Measurements from ENCODE around the gene ALOX12B.
A peak's percentile ranks its signal among the peaks of the same experiment; 100 is the strongest.

The ALOX12B gene

DNA sequence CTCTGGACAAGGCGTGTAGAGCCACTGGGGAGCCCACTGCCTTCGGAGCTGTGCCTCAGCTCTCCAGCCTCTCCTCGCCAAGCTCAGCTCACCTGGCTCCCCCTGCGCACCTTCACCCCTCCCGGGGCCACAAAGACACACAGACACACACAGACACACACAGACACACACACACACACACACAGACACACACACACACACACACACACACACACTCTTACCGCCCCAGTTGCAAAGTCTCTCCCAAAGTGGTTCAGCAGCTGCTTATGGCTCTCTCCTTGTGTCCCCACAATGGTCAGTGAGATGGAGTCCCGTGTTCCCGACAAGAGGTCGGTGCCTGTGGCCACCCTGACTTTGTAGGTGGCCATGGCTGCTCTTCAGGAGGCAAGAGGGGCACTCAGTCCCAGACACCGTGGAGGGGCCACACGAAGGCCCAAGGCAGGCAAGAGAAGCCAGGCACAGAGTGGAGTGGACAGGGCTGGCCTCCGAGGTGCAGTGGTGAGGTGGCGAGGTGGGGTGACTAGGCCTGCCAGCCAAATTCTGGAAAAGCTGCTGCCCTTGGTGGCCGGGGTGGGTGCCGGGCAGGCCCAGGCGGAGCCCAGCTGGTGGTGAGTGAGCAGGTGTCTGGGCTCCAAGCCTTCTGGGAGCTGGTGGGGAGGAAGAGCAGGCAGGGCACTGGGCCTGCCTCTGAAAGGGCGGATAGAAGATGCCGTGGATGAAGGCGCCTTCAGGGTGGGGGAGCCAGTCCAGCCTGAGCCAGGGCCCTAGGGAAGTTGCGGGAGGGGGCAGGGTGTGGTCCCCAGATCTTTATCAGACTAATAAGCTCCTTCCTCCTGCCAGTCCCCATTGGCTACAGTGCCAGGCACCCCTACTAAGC, at the start of gene ALOX12B:
ALOX12B (minus strand) TSS at position 642 of the 877 bp plus-strand sequence; CDS start at position 368, 274 bp downstream.
- no peak for DNase-seq (ENCODE audit: low spot score)

DNA sequence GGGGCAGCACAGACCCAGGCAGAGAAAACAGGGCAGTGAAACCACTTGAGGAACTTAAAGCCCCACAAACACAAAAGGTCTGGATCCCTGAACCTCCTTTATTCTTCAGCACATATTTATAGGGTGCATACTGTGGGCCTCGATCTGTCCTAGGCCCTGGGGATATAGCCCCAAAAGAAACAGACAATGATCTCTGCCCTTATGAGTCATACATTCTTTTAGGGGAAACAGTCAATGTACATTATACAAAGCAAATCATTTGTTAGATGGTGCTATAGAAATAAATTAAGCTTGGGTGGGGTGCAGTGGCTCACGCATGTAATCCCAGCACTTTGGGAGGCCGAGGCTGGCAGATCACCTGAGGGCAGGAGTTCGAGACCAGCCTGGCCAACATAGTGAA, 46.4 kb upstream of the ALOX12B start:
- DNase-seq (ENCODE audit: low spot score), result no peak

DNA sequence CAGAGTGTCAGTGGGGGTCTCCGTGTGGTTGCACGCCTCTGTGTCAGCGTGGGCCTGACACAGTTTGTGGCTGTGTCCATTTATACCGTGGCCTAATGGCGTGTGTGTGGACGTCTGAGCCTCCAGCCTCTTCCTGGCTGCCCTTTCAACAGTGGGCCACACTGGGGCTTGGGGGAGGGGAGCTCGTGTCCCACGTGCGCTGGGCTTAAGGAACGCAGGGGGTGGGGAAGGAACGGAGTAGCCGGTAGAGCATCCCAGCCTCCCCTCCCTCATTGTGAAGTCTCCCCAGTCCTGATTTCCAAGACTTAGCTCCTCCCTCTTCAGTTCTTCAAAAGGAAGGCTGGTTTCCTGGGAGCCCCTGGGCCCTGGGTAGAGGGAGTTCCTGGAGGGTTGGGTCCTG, 45.9 kb upstream of the ALOX12B start:
- DNase-seq (ENCODE audit: low spot score), result no peak

DNA sequence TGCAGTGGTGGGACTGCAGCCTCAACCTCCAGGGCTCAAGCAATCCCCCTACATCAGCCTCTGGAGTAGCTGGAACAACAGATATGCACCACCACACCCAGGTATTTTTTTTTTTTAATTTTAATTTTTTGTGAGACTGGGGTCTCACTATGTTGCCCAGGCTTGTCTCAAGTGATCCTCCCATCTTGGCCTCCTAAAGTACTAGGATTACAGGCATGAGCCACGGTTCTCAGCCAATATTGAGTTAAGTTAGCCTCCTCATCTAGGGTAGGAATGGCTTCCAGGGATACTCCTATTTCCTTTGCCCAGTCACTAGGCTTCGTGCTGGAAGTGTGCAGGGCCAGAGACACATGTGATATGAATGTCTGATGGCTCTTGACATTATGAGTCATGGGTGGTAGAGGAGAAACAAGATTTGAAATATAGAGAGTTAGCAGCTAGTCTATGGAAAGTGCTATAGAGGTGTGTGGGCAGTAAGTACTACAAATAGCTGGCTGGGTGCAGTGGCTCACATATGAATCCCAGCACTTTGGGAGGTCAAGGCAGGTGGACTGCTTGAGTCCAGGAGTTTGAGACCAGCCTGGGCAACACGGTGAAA, 44.4 kb upstream of the ALOX12B start:
- no peak for DNase-seq (ENCODE audit: low spot score)

DNA sequence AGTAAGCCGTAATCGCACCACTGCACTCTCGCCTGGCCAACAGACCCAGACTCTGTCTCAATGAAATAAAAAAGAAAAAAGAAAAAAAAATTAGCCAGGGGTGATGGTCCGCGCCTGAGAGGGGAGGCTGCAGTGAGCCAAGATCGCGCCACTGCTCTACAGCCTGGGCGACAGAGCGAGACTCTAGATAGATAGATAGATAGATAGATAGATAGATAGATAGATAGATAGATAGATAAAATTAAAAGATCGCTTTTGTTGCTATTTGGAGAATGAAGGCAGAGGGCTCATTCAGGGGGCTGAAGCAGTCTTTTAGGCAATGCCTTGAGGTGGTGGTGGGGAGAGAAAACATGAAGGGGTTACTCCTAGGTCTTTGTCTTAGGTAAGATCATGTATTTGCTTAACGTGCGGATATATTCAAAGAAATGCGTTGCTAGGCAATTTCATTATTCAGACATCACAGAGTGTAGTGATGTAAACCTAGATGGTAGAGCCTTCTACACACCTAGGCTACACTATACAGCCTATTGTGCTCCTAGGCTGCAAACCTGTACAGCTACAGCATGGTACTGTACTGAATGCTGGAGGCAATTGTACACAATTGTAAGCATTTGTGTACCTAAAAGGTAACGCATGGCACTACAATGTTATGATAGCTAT, 40.7 kb upstream of the ALOX12B start:
- no peak for DNase-seq (ENCODE audit: low spot score)

DNA sequence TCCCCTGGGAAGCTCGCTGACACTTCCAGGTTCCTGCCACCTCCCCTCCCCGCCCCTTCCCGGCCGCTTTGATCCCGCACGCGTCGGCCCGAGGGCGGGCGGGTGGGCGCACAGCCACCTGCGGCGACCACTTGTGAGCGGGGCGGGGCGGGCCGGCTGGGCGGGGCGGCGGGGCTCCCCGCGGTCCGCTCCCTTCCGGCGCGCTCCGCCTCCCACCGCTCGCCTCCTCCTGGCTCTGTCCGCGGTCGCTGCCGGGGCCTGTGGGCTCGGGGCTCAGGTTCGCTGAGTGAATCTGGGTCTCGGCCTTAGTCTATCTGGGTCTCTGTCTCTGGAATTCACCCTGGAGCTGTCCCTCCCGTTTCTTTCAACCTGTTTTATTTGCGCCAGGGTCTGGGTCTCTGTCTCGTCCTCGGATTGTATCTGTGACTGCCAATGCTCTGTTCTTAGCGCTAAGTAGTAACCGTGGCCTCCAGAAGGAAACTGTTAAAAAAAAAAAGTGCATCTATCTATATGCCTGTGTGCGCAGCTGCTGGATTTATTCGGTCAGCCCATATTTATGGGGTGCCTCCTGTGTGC, 39.1 kb upstream of the ALOX12B start:
- peak; percentile 63 for DNase-seq (ENCODE audit: low spot score)

DNA sequence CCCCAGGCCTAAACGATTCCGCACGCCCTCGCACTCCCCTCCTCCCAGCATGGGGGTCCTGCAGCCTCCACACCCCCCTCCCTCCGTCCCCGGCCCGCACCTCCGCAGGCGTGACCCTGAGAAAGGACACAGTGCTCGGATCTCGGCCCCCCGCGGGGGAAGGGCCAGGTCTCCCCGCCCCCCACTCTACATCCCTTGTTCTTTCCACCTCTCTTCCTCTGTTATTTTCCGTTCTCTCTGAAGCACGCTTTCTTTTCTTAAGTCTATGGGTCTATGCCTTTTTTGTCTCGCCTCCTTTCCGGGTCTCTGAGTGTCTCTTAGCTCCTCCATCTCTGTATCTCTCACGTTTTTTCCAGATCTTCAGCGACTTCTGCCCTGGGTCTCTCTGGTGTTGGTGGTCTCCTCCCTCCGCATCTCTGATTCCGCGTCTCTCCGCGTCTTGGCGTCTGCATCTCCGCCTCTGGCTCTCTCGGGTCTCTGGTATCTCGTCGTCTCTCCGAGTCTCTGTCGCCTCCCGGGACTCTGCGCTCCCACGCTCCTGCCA, 38.5 kb upstream of the ALOX12B start:
- DNase-seq (ENCODE audit: low spot score), result no peak

DNA sequence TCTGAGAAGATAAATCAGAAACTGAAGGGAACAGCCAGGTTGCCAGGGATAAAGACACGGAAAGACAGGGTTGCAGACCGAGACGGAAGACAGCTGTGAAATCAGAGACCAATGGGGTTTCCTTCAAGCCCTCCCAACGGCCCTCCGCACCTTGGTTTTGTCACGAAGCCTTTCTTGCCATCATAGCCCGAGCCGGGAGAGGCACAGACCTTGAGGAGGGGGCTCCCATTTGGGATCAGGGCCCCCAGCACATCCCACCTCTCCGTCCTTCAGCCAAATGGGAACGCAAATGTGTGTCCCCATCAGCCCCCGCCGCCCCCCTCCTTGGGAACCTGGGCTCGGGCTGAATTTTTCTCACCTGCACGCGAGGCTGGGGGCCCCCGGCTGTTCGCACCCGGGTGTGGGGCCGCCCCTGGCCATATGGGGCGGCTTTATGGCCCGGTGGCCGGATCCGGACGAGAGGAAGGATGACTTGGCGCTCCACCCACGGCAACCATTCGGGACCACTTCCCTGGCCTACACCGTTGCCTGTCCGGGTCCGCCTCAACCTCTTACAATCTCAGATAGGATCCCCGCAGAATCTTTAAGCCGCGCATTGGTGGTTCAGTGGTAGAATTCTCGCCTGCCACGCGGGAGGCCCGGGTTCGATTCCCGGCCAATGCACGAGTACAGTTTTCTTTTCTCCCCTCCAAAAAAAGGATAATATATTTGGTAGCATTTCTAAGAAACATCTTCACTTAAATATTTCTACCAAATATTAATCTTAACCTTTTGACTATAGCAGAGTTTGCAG, 37.8 kb upstream of the ALOX12B start:
- peak; percentile 70 for DNase-seq (ENCODE audit: low spot score)

DNA sequence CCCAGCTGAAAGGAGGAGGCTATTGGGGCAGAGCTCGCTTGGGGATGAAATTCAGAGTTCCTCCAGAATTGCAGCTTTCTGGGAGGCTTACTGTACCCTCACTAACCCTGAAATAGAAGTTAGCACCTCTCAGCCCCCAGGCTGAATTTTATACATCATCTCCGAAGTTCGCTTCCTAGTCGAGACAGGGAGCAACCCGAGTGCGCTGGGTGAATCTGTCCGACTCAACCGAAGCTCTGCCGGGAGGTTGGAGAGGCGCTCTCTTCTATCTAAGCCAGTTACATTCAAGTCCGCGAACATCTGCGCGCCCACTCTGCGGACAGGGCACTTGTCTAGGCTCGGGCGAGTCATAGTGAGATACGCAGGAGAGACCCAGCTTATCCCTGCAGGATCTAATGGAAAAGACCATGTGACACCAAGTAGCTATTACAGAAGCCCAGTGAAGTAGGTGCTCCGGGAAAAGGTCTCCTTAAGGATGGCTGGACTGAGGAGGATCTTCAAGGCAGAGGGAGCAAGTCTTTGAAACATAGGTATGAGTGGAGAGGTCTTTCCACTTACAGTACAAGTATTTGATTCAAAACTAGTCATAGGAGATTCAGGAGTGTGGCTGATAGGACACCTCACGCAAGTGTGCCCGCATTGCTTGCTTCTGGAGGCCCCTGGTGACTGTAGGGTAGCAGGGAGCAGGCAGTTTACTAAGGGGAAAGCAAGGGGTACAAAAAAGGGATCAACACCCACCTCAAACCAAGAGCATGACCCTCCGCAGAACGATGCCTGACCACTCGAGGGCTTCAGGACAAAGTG, 37.0 kb upstream of the ALOX12B start:
- DNase-seq (ENCODE audit: low spot score), result no peak

DNA sequence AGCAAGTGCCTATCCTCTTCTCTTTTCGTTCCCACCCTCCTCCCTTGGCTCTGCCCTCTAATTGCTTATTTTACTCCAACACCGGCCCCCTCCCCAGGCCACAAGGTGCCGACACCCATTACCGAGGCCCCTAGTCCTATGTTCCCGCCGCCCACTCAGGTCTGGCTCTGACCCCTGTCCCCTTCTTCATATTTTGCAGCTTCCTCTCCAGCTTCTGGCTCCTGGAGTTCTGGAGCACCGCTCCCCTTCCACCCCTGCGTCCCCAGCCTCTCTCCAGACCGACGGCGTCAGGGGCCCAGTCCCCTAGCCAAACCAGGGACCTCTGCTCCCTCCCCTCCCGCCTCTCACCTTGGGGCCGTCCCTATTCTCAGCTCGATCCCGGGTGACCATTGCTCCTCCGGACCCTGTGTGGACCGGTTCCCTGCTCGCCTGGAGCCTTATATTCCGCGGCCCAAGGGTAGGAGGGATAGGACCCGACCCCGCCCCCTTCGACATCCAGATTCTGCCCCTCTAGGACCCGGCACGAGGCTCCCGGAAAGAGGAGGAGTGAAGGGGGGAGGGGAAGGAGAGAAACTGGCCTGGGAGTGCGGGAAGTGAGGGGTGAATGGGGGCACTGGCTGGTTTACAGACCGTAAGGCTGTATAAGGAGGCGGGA, 36.3 kb upstream of the ALOX12B start, which contains the start of gene HES7:
HES7 (minus strand) TSS at position 412 of the 655 bp plus-strand sequence; CDS start at position 390, 22 bp downstream.
- DNase-seq (ENCODE audit: low spot score), result no peak

DNA sequence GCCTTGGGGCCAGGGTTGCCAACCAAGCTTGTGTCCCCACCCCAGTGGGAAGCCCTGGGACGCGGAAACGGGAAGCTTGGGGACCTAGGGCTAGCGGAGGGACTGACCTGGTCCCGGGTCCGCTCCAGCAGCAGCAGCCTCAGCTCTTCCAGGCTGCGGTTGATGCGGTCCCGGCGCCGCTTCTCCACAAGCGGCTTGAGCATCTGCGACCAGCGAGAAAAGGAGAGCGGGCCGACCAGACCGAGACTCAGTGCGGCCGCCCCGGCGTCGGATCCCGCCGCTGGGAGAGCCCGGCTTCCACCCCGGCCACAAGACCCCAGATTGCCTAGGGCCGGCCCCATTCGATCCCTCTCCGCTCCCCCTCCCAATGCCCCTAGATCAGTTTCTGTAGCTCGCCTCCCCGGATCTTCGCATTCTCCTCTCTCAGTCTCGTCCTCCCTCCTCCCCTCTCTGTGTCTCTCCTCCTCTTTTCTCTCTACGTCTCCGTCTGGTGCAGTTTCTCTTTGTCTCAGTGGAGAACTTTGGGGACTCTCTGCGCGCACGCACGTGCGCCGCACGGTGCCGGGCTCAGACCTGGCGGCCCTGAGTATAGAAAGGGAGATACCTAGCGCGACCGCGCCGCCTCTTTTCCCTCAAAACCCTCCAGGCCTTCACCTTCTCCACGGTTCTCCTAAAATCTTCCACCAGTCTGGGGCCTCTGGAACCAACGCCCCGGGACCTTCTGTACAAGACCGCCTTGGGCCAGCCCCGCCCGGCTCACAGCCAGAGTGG, 35.6 kb upstream of the ALOX12B start:
- no peak for DNase-seq (ENCODE audit: low spot score)

DNA sequence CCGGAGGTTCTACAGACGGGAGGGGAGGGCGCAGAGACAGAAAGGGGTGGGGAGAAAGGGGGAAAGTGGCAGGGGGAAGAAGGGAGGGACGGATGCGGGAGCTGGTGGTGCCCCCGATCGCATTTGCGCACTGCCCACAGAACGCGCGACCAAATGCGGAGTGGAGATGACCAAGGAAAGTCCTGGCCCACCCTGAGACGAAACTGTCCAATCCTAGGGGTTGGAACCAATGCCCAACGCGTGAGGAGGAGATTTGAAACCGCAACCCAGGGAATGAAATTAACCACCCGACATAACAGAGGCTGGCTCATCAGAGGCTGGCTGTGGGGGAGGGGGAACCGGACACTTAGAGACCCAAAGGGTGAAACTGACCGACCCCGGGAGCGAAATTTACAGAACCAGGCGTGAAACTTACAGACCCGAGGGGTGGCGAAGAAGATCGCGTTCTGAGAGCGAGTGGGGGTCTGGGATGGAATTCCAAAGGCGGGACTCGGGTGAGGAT, 35.0 kb upstream of the ALOX12B start:
- DNase-seq (ENCODE audit: low spot score), result no peak

DNA sequence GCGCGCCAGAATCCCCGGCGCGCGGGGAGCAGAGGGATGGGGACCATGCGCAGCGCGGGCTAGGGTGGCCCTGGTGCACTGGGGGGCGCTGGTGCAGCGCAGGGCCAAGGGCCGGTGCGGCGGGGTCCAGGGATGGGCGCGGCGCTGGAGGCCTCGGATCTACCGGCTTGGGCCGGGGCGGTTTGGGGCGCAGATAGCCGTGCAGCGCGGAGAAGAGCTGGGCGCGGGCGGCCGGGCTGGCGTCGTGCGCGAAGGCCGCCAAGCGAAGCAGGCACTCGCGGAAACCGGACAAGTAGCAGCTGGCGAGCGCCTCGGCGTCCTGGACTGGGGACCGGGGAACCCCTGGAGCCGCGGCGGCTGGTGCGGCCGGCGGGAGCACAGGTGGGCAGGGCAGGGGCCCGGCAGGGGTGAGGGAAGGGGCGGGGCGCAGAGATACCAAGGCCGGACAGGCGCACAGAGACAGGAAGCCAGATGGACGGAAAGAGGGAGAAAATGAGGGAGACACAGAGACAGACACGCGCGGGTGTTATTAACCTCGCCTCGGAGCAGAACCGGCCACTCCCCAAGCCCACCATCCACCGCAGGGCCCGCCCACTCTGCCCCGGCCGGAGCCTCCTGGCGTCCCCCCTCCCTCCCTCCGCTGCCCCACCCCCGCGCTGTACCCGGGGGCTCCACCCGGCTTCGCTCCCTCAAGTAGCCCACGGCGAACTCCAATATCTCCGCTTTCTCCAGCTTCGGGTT, 34.3 kb upstream of the ALOX12B start:
- DNase-seq (ENCODE audit: low spot score), result peak; percentile 58

DNA sequence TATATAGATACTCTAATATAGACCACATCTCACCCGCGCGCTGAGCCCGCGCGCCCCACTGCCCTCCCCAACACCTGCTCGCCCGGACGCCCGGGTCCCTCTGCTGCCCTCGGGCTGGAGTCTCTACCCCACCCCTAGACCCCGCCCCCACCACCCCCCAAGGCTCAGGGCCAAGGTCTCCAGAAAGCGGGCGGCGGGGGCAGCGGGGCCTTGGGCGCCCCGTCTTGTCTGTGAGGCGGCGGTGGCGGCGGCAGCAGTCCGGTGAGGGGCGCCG, 33.8 kb upstream of the ALOX12B start:
- DNase-seq (ENCODE audit: low spot score), result no peak

DNA sequence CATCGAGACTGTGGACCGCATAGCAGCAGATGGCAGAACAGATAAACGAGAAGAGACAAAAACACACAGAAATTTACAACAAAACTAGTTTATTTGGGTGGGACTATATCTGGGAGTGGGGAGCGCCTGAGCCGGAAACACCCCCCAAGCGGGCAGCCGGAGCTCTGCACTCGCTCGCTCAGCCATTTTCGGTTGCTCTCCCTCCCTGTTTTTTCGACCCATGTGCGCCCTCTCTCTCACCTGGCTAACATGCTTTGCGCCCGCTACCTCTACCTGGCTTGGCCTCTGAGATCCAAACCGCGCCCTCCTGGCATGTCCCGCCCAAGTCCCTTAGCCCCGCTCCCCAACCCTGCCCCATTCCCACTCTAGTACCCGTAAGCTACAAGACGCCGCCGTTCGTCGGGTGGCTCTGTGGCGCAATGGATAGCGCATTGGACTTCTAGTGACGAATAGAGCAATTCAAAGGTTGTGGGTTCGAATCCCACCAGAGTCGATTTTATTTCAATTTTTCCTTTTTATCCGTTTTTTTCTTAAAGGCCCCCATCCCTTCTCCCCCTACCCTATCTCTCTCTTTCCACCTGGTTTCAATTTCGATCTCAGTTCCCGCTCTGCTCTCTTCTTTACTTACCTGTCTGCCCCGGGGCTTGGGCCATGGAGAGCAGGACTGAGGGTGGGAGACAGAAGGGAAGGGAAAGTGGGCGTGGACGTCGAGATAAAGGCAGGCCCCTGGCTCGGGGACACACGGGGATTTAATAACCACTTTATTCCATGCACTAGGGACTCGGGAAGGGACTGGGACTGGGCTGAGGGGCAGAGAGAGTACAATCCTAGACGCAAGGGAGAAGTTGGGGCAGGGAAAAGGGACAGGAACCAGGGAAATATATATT, 33.2 kb upstream of the ALOX12B start:
- peak; percentile 62 for DNase-seq (ENCODE audit: low spot score)

DNA sequence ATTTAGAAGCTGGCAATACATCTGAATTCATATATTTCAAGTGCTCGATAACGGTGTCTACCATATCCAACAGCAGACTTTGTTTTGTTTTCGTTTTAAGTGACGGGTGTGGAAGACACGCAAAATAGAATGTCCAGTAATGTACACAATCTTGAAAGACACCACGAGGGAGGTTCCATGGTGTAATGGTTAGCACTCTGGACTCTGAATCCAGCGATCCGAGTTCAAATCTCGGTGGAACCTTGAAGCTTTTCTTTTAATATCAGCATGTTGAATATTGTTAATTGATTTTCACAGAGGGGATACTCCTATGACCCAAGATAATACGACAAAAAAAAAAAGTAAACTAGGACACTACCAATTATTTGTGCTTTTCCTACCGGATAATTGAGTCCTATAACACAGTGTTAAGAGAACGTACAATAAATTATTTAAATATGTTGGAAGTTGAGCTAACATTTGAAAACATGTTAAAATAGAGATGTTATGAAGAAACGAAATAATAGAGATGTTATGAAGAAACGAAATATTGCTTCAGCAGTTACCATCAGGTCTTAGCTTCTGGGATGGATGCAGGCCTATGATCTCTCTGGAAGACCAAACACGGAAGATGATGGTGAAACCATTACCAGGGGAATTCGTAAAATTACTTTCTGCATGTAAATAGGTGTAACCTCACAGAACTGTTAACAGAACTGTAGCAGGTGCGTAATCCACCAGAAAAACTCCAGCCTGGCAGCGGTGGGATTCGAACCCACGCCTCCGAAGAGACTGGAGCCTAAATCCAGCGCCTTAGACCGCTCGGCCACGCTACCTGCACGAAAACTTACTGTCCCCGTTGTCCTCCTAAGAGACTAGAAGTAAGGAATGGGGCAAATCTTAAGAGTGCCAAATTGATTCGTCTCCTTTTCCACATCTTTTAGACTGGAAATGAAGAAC, 32.3 kb upstream of the ALOX12B start:
- DNase-seq (ENCODE audit: low spot score), result peak; percentile 47
